Pons (tissue), 1 donor: ENCODE results near the gene PRPF6.
"Not testable (repeated sequence)": the region's sequence is repeated elsewhere in the genome, so short reads cannot be mapped to it uniquely, and the experiment has no call there.

ENCODE experiments used
- DNase-seq: peaks from one replicate; pipeline ENCODE4 v3.0.0-alpha.2; 2016; ENCODE audit warnings: low spot score

PRPF6 gene

DNA sequence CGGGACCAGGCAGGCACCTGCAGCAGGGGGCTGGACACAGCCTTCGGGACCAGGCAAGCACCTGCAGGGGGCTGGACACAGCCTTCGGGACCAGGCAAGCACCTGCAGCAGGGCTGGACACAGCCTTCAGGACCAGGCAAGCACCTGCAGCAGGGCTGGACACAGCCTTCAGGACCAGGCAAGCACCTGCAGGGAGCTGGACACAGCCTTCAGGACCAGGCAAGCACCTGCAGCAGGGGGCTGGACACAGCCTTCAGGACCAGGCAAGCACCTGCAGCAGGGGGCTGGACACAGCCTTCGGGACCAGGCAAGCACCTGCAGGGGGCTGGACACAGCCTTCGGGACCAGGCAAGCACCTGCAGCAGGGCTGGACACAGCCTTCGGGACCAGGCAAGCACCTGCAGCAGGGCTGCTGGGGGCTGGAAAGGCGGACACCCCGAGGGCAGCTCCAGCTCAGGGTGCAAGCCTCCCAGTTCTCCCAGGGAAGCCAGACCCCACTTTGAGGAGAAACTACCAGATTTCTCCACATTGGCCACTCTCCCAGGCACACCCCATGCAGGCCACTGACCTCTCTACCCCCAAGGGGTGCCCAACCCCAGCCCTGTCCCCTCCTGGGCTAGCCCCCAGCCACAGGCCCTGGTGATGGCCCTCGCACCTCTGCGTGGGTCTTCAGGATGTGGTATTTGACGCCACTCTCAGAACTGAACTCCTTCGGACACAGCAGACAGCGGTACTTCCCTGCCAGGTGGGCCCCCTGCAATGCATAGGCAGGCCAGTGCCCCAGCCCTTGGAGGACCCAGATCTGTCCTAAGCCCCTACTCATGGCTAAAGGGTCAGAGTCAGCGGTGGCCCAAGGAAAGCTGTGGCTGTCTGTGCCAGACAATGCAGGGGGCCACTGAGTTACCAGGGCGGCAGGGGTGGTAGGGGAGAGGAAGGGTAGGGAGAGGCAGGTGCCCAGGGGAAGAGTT is 20.0 kb upstream of the PRPF6 start:
- not testable (repeated sequence) for DNase-seq

DNA sequence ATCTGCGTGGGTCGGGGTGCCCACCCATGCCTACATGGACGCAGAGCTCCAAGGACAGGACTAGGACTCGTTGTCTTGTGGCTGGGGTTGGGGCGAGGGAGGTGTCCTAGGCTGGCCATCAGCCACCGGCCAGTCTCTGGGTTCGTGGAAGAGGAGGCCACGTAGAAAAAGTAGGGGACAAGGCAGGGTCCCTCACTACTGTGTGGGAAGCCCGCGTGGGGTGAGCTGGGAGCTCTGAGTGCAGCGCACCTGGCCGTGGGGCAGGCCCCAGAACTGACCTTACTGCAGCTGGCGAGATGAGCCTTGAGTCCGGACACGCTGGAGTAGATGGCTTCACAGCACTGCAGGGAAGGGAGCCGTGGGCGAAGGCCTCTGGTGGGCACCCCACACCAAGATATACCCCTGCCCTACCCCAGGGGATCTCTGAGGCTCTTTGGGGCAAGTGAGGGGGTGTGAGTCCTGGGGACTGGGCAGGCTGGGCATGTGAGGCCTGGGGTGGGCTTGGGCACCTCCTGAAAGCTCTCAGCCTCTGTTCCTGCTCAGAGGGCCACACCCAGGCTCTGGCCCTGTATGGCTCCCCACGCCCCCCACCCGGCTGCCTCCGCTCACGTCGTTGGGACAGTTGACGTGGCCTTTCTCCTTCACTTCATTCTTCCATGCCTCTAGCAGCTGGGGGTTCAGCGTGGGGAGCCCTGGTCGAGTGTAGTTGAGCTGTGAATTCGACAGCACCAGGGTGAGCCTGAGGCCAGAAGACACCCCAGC is 19.1 kb upstream of the PRPF6 start:
- no peak for DNase-seq

DNA sequence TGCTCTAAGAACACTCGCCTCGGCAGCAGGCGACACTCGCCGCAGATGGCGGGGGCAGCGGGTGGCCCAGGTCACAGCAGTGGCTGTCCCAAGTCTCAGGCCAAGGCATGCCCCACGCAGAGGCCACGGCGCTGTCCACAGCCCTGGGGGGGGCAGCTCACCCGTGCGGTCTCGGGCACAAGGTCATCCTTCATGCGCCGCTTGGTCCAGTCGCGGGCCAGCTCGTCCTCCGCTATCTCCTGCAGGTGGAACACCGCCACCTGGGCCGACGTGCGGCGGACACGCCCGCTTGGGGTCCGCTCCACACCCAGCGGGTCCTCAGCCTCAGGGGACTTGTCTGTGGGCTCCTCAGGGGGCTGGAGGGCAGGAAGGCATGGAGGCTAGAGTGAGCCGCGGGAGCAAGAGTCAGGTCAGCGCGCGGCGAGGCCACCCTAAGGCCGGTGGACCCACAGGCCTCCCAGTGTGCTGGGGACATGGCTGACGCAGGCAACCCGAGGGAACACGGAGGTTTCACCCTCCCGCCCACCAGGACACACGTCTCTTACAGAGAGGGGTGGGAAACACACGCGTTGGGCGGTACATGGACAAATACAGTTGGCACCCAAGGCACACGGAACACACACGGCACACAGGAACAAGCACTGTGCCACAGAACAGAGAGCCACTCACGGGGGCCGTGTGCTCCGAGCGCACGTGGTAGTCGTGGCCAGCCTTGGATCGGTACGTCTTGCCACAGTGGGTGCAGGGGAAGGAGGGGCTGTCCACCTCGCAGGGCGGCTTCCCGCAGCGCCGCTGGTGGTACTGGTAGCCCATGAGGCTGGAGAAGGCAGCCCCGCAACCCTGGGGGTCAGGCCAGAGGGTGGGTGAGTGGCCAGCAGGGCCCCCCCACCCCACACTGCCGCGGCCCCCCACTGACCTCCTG is 18.2 kb upstream of the PRPF6 start:
- DNase-seq = no peak

DNA sequence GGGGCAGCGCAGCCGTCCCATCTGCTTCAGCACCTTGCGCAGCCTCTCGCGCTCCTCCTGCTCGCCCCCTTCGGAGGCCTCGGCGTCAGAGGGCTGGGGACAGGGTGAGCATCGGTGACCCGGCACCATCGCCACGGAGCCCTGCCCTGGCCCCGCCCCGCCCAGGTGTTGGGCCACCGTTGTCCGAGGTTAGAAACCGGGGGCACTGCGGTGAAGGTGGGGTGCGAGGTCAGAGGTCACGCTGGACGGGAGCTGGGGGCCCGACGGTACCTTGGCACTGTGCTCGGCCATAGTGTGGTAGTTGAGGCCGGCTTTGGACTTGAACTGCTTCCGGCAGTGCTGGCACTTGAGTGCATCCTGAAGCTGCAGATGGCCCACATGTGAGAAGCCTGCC is 17.6 kb upstream of the PRPF6 start:
- DNase-seq = no peak

DNA sequence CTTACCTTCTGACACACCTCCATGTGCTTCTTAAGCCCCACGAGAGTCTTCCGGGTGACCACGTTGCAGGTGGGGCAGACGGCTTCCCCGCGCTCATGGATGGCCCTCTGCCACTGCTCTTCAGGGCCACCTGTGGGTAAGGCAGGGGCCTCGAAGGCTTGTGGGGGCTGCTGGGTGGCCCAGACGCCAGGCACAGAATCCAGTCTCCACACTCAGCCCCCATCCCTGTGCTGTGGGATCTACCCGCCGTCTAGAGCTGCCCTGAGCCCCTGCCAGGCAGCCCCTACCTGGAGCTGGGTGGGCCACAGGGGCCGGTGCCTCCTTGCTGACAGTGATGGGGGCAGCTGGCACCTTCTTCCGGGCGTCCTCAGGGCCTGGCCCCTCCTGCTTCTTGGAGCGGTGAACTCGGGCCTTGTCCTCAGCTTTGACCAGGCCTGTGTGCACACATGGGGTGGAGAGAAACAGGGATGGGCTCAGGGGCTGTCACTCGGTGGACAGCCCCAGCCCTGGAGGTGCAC is 17.1 kb upstream of the PRPF6 start:
- no peak for DNase-seq

DNA sequence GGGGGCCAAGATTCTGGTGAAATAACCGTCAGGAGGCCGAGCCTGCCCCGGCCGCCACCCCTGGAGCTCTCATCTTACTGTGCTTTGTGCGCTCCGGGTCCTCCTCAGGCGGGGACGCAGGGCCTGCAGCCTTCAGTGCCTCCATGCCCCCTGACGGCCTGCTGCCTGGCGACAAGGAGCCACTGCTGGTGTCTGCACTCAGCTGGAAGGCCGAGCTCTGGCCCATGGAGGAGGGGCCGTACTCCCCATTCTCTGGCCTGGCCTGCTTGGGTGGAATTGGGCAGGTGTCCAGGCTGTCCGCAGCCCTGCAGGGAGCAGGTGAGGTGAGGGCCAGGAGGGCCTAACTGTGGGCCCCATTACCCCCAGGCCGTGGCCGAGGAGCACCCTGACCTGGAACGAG is 16.5 kb upstream of the PRPF6 start:
- no peak for DNase-seq

DNA sequence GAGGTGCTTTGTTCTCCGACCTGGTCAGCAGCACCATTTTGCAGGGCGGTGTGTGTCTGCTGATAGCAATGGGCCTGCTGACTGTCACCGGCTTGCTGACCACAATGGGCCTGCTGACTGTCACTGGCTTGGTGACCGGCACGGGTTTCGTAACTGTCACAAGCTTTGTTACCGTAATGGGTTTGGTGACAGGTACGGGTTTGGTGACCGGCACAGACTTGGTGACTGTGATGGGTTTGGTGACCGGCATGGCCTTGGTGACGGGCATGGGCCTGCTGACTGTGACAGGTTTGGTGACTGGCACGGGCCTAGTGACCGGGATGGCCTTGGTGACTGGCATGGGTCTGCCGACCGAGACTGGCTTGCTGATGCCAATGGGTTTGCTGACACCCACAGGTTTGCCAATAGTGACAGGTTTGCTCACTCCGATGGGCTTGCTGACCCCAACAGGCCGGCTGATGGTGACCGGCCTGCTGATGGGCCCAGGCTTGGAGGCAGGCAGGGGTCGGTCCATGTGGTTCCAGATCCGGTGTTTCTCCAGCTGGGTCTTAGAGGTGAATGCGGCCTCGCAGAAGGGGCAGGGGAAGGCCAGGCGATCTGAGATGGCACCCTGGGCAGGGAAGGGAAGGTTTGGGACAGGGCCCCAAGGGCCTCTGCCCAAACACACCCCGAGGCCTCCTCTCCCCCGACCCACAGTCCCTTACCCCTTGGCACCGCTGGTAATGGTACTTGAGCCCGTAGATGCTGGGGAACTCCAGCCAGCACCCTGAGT is 14.6 kb upstream of the PRPF6 start:
- no peak for DNase-seq

DNA sequence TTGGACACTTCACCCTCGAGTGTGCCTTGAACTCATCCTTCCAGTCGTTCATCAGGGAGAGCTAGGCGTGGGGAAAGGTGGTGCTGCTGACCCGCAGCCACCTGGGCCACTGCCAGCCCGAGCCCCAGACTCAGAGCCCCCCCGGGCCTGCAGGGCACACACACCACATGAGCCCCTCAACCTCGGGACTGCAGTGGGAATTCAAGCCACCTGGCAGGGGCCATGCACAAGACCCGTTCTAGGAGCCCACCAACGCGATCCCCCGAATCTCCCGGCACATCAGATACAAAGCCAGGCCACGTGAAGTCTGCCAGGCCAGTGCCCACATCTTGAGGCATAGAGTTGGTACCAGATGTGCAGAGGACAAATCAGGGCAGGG is 14.0 kb upstream of the PRPF6 start:
- DNase-seq = no peak

DNA sequence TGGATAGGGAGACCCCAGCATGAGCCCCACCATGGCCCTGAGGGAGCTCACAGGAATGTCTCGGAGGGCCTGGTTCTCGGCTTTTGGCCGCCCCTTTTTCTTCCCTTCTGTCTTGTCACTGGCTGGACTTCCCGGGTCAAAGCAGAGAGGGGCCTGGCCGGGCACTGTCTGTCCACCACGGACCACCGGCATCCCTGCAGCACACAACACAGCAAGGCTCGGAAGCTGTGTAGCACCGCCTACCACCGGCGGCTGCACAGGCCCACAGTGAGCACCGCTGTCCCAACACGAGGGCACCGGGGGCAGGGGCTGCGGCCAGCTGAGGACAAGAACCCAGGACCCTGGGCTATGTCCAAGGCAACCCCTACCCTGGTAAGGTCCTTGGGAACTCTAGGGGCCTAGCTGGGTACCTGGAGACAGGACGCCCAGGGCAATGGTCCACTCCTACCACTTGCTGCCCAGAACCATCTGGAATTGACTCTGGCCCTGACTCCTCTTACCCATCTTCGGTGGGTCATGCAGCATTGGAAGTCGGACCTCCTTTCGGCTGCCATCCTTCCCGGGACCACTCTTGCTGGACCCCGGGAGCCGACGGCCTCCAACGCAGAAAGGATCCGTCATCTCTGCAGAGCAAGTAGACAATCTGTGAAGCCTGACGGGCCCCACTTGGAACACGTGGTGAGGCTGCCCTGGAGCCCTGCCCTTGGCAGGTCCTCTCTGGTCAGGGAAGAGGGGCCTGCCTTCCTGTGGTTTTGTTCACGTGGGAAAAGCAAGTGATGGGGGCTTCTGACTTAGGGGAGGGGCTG is 13.4 kb upstream of the PRPF6 start:
- no peak for DNase-seq

DNA sequence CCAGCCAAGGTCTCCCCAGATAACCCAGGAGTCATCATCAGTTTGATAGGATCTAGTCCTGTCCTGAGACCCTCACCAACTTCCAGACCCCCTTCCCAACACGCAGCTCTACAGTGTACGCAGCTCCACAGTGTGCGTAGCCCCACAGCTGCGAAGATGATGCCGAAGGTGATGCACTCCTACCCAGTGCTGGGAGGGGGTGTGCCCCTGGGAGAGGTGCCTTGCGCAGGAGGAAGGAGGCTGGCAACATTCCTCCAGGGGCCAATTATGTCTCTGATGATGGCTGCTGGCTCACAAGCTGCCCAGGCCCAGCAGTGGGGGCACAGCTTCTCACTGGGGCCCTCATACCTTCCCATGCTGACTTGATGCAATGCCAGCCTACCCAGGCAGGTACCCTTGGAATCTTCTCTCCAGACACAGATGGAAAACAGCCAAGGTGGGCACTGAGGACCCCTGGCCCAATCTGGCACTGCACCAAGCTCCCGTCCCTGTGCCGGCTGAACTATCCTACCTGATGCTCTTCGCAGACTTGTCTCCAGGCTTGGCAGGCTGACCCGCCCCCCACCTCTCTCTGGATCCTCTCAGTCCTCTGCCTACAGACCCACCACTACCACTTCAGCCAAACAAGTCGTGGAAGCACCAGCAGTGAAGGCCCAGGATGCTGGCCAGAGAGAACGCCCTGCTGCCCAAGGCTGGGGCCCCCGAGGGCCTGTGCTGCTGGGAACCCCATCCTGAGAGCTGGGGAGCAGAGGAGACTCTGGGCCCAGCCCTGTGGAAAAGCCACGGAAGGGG is 12.6 kb upstream of the PRPF6 start:
- DNase-seq = no peak

DNA sequence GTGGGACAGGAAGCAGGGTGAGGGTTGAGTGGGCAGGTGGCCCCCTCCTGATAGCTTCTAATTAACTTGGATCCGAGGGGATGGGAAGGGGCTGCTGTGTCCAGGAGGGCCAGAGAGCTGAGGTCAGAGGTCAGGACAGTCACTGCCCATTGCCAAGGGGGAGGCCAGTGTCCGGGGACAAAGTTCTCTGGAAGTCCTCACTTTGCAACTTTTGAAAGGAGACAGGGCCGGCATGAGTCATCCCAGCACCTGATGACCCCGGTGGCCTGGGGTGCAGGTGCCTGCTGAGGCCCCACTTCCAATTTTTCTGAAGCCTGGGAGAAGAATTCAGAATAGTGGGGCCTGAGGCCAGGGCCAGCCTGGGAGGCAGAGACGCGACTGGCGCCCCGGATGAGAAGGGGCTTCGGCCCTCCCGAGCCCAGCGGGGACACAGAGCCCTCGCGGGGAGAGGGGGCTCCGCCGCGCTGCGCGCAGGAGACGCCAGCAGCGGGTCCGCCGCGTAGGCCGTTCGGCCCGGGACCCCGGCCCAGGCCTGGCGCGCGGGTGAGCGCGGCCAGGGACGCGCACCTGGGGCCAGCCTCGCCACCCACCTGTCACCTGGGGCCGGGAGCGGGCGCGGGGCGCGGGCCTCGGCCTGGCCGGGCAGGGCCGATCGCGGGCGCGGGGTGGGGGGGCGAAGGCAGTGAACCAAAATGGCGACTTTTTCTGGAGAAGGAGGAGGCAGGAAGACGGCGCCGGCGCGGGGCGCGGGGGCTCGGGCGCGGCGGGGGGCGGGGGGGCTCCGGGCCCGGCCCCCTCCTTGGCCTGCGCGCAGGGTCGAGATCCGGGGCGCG is 11.8 kb upstream of the PRPF6 start:
- DNase-seq = no peak

DNA sequence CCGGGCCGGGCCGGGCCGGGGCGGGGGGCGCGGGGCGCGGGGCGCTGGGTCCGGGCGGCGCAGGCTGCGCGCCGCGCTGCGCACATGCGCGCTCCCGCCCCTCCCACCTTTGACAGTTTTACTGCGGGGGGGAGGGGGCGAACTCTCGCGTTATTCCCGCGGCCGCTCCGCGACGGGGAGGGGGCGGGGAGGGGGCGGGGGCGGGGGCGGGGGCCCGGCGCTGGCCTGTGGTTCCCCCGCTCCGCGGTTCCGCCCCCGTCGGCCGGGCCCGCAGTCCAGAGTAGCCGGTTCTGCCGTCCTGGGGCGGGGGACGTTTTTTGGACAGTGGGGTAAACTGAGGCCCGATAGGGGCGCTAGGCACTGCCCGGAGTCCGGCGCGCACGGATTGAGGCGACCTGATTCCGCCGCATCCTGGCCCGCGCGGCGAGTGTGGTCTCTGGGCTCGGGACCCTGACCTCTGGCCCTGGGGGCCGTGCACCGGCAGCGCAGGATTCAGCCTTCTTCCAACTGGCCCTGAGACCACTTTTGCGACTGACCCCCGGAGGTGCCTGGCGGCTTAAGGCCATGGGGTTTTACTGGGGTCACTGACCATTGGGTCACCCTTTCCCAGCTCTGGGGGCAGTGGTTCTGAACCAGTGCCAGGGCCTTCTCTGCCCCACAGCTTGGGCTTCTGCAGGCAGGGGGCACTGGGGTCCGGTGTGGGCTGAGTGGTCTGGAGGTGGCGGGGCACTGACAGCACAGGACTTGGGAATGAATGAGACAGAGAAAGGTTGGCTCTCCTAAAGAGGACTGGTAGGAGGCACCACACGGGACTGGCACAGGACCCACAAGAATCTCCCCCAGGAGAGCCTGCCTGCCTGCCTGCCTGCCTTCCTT is 10.9 kb upstream of the PRPF6 start, which contains the start of gene ZNF512B:
ZNF512B (minus strand) TSS at position 93 of the 876 bp plus-strand sequence. CDS start 1,980 bp downstream, outside the sequence.
- no peak for DNase-seq

DNA sequence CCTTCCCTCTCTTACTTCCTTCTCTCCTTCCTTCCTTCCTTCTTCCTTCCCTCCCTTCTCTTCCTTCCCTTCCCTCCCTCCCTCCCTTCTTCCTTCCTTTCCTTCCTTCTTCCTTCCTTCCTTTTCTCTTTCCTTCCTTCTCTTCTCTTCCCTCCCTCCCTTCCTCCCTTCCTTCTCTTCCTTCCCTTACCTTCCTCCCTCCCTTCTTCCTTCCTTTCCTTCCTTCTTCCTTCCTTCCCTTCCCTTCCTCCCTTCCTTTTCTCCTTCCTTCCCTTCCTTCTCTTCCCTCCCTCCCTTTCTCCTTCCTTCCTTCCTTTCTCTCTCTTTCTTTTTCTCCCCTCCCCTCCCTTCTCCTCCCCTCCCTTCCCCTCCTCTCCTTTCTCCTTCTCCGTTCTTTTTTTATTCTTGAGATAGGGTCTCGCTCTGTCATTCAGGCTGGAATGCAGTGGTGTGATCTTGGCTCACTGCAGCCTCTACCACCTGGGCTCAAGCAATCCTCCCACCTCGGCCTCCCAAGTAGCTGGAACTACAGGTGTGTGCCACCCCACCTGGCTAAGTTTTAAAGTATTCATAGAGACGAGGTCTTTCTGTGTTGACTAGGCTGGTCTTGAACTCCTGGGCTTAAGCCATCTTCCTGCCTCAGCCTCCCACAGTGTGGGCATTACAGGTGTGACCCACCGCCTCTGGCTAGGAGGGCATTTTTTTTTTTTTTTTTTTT is 10.1 kb upstream of the PRPF6 start:
- DNase-seq = no peak

DNA sequence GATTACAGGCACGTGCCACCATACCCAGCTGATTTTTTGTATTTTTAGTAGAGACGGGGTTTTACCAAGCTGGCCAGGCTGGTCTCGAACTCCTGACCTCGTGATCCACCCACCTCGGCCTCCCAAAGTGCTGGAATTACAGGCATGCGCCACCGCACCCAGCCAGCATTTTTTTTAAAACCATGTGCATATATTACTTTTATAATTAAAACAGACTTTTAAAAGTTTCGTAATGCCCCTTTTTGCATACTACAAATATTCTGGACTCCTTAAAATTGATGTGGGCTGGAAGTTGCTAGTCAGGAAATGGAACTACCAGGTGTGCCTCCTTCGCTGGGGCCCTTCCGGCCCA is 9.0 kb upstream of the PRPF6 start:
- not testable (repeated sequence) for DNase-seq

DNA sequence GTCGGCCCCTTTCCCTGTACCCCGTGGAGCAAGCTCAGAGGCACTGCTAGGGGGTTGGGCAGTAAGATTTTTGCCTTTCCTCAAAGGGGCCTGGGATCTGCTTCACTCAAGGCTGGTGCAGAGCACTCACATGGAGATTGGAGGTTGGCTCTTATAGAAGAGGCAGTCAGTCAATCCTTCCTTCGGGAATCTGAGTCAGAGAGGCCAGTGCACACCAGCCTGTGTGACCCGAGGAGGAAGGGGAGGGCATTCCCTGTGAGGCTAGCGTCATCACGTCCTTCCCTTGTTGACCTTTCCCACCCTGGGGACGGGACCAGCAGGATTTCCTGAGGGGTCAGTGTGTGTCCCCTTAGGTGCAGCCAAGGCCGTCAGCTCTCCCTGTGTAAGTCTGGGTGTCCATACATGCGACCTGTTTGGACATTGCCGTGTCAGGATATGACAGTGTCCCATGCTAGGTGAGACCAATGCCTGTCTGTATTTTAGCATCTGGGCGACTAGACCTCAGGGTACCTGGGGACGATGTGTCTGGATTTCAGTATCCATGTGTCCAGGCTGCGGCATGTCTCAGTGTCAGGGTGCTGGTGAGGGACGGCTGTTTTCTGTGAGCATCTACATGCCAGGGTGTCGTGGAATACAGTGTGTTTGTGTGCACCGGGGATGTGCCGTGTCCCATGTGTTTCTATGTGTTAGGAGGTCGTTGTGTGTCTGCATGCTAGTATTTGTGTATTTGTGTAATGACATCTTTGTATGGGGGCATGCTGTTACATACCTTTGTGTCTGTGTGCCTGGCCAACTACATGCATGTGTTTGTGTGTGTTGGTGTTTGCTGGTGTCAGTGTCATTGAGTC is 8.4 kb upstream of the PRPF6 start:
- no peak for DNase-seq

DNA sequence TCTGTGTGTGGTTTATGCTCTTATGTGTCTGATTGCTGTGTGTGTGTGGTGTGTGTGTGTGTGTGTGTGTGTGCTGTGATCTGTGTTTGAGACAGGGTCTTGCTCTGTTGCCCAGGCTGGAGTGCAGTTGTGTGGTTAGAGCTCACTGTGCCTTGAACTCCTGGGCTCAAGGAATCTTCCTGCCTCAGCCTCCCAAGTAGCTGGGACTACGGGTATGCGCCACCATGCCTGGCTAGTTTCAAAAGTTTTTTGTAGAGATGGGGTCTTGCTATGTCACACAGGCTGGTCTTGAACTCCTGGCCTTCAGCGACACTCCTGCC is 7.8 kb upstream of the PRPF6 start:
- DNase-seq = no peak
